ENCODE results near the gene DGCR2. TPM values are rescaled to one million over a fixed set of nuclear protein-coding genes. Genes with fewer than 3 reads are reported as not detected.

DGCR2 gene
- total RNA-seq, 2 donors from 2014 or later: 28.3 to 35.2 TPM

GRCh38 chr22:19065929-19066328 is 56.3 kb downstream of the DGCR2 start:
- no peak for DNase-seq (ENCODE audit: low spot score)
- intact Hi-C loops (cut with DNase I): no loop called here

- intact Hi-C loops (cut with DNase I): no loop called here
- DNase-seq (ENCODE audit: low spot score): no peak
Observed at GRCh38 chr22:19065298-19065859, 56.8 kb downstream of the DGCR2 start.

- DNase-seq (ENCODE audit: low spot score): no peak
- intact Hi-C loops (cut with DNase I): no loop called here
Observed at GRCh38 chr22:19064354-19065054, 57.7 kb downstream of the DGCR2 start.

- intact Hi-C loops (cut with DNase I): no loop called here
- no peak for DNase-seq (ENCODE audit: low spot score)
Observed at GRCh38 chr22:19063581-19064353, 58.4 kb downstream of the DGCR2 start.

GRCh38 chr22:19062943-19063308 is 59.3 kb downstream of the DGCR2 start:
- DNase-seq (ENCODE audit: low spot score): no peak
- intact Hi-C loops (cut with DNase I): no loop called here

- intact Hi-C loops (cut with DNase I): no loop called here
- no peak for DNase-seq (ENCODE audit: low spot score)
Observed at GRCh38 chr22:19062139-19062942, 59.9 kb downstream of the DGCR2 start.

- DNase-seq (ENCODE audit: low spot score): no peak
- intact Hi-C loops (cut with DNase I): no loop called here
Observed at GRCh38 chr22:19061471-19062138, 60.6 kb downstream of the DGCR2 start.

GRCh38 chr22:19060356-19061009 is 61.7 kb downstream of the DGCR2 start:
- no peak for DNase-seq (ENCODE audit: low spot score)
- intact Hi-C loops (cut with DNase I): no loop called here

- intact Hi-C loops (cut with DNase I): no loop called here
- no peak for DNase-seq (ENCODE audit: low spot score)
Observed at GRCh38 chr22:19059481-19060278, 62.5 kb downstream of the DGCR2 start.

GRCh38 chr22:19058713-19059451 is 63.3 kb downstream of the DGCR2 start:
- intact Hi-C loops (cut with DNase I): no loop called here

GRCh38 chr22:19057999-19058491 is 64.2 kb downstream of the DGCR2 start:
- DNase-seq (ENCODE audit: low spot score): no peak
- intact Hi-C loops (cut with DNase I): no loop called here

More at GRCh38 chr22:19058713-19059451, 63.3 kb downstream of the DGCR2 start:
- no peak for DNase-seq (ENCODE audit: low spot score)

- intact Hi-C loops (cut with DNase I): no loop called here
- DNase-seq (ENCODE audit: low spot score): no peak
Observed at GRCh38 chr22:19057539-19057938, 64.7 kb downstream of the DGCR2 start.

- intact Hi-C loops (cut with DNase I): no loop called here
- no peak for DNase-seq (ENCODE audit: low spot score)
Observed at GRCh38 chr22:19056951-19057401, 65.2 kb downstream of the DGCR2 start.

GRCh38 chr22:19055801-19056200 is 66.4 kb downstream of the DGCR2 start:
- peak; percentile 17 for DNase-seq (ENCODE audit: low spot score)
- intact Hi-C loops (cut with DNase I): no loop called here

GRCh38 chr22:19052941-19053541 is 69.2 kb downstream of the DGCR2 start:
- DNase-seq (ENCODE audit: low spot score): peak; percentile 63
- intact Hi-C loops (cut with DNase I): no loop called here

GRCh38 chr22:19051381-19052072 is 70.7 kb downstream of the DGCR2 start:
- peak; percentile 5 for DNase-seq (ENCODE audit: low spot score)
- intact Hi-C loops (cut with DNase I): no loop called here

Measured in posterior vena cava (tissue), 2 donors.